Inflammatory macrophage (primary cell): ENCODE measurements around the gene KRT7.
"Not testable (repeated sequence)": the region's sequence is repeated elsewhere in the genome, so short reads cannot be mapped to it uniquely, and the experiment has no call there.

ENCODE experiments used
- DNase-seq, 2 donors: peaks; one replicate each; pipeline ENCODE4 v3.0.0-alpha.2; 2020 to 2022

Gene KRT7

GRCh38 chr12:52280796-52281560 lies 47.9 kb downstream of the KRT7 start:
- no peak for DNase-seq

DNA sequence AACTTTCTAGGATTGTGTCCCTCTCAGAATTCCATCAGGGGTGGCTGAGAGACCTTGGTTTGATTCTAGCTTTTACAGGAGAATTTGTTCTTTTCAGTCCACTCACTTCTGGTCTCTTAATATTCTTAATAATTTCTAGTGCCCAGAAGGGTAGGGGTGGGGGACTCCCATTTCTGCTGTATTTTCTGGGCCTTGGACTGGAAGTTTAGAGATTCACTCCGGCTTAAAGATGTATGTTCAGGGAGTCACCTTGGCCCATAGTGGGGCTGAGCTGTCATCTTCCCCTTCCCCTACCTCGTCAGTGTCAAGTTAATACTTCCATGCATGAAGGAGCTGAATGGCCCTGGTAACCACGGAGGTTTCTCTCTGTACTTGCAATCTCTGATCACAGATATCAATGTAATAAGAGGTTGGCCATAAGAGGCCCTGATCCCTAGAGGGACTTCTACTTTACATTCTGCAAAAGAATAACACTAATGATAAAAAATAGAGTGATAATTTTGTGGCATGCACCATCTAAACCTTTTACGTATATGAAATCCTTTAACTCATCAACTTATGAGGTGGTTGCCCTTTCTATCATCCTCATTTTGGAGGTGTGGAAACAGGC lies 51.6 kb downstream of the KRT7 start:
- DNase-seq: no peak

GRCh38 chr12:52285172-52285745 lies 52.2 kb downstream of the KRT7 start:
- no peak for DNase-seq

DNA sequence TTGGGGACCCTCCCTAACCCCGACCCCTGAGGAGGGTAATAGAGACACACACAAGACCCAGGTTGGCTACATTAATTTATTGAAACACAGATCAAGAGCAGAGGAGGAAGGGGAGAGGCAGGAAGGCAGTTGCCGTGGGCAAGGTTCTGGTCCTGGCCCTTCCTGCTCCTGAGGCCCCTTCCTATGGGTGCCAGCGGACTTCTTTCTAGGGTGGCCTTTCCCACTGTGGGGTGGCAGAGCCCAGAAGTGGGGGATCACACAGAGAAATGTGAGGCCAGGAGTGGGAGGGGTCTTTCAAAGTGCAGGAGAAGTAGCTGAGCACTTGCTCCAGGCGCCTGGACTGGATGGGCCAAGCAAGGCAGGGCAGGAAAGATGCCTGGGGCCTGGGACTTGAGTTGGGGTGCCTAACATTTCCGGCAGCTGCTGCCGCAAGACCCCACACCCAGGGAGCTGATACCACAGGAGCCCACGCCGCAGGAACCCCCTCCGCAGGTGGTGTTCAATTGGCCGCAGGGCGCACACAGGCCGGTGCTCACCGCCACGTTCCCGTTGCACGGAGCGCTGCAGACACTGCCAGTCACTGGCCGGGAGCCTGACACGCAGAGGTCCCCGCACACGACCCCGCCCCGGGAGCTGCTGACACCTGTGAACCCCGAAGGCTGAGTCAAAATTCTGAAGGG lies 52.9 kb downstream of the KRT7 start:
- no peak for DNase-seq

GRCh38 chr12:52286857-52287785 lies 54.1 kb downstream of the KRT7 start:
- not testable (repeated sequence) for DNase-seq

DNA sequence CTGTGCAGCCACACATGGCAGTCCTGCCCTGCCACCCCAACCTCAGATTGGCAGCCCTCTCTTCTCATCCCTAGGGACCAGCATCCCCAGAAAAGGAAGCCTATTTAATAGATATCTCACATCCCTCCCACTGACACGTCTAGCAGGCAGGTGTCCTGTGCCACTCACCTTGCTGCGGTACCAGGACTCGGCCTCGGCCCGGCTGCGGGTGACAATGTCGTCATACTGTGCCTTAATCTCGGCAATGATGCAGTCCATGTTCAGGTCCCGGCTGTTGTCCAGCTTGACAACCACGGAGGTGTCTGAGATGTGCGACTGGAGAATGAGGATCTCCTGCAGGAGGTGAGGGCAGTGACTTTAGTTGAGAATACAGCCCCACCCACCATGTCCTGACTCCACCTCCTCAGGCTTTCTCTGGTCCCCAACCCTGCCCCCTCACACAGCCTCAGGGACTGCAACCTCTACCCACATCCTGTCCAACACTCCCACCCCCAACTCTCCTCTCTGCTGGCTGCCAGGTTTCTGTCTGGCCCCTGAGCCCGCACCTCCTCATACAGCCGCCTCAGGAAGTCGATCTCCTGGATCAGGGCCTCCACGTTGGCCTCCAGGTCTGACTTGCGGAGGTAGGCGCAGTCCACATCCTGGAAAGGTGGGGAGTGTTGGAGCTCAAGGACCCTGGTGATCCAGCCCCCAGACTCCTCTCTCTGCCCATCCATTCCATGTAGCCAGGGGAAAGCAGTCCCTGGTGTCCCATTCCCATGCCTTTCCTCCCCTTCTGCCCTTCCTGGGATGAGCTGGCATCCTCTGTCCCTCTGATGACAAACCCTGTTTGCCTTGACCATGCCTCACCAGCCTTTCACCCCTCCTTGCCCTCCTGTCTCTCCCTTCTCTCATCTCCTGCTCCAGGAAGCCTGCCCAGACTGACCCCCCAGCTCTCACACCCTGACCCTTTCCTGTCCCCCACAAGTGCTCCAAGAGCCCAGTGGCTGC lies 55.1 kb downstream of the KRT7 start:
- DNase-seq: not testable (repeated sequence)

GRCh38 chr12:52290483-52291134 lies 57.6 kb downstream of the KRT7 start:
- not testable (repeated sequence) for DNase-seq

- DNase-seq: no peak
These were observed 58.4 kb downstream of the KRT7 start, which contains the start of gene KRT81 for GRCh38 chr12:52291267-52291935. Gene KRT81 (minus strand): TSS chr12:52291534. CDS start chr12:52291465, 69 bp downstream.

DNA sequence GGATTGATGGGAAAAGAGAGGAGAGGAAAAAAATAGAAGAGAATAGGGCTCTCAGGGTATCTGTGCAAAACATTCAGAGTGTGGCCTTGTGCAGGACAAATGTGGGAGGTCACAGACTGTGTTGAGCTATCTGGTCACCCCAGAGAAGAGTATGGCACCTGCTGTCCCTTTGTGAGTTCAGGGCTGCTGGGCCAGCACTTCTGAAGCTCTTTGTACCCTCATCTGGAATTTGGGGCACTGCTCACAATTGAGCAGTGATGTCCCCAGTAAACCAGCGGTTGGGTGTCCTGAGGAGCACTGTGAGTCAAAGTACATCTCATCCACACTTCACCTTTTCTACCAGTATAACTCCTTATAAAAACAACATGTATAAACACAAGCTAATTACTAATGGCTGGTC lies 60.9 kb downstream of the KRT7 start:
- DNase-seq: no peak

DNA sequence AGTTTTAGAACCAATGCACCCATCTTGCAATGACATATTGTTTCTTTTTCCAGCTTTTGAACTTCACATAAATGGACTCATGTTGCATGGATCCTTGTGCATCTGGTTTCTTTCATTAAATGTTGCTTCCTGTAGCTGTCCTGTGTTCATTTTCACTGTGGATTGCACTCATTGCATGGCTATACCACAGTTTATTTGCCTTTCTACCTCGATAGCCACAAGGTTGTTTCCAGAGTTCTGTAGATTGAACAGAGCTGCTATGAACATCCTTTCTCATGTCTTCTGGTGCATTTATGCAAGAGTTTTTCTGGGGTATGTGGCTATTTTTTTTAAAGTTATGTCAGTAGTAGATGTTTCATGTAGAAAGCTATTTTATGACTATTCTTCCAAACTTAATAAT lies 61.8 kb downstream of the KRT7 start:
- DNase-seq: no peak

DNA sequence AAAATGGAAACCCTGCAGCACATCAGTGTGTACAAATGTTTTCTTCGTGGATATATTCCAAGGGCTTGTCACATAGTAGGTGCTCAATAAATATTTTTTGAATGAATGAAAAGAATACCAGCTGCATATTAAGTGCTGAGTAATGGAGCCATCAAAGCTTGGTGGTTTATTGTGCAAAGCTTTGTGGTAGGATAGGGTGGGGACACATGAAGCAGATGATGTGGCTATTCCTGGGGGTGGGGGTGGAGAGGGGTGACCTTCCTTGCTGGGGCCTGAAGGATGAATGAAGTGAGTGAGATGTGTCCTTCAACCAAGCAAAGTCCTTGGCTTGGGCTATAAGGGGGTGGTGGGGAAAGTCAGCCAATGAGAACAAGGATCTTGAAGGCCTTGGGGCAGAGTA lies 62.6 kb downstream of the KRT7 start:
- DNase-seq: peak; percentile 39 to 63

DNA sequence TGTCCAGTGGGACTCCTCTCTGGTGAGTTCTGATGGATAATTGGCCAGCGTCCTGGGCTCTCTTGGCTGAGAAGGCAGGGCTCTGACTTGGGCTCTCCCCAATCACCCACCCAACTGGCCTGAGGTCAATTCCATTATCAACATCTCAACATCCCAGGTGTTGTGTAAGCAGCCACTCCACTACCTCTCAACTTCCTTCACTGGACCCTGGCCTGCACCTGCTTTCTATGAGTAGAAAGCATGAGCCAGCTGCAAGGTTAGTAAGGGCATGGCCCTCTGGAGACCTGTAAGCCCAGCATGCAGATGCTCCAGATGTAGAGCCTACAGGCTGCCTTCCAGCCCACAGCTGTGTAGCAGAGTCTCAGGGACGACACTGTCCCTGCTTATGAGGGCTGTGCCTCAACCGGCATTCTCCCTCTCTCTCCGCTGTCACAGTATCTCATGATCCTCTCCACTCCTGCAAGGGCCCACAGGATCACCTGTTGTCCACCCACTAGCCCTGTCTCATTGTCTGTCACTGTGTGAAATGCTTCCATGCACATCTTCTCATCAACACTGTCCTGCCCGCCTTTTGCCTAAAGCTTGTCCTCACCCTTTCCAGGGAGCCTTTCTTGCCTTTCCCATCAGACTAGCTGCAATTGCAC lies 63.7 kb downstream of the KRT7 start:
- DNase-seq: no peak
